ENCODE results near the gene KCTD1.

DNA sequence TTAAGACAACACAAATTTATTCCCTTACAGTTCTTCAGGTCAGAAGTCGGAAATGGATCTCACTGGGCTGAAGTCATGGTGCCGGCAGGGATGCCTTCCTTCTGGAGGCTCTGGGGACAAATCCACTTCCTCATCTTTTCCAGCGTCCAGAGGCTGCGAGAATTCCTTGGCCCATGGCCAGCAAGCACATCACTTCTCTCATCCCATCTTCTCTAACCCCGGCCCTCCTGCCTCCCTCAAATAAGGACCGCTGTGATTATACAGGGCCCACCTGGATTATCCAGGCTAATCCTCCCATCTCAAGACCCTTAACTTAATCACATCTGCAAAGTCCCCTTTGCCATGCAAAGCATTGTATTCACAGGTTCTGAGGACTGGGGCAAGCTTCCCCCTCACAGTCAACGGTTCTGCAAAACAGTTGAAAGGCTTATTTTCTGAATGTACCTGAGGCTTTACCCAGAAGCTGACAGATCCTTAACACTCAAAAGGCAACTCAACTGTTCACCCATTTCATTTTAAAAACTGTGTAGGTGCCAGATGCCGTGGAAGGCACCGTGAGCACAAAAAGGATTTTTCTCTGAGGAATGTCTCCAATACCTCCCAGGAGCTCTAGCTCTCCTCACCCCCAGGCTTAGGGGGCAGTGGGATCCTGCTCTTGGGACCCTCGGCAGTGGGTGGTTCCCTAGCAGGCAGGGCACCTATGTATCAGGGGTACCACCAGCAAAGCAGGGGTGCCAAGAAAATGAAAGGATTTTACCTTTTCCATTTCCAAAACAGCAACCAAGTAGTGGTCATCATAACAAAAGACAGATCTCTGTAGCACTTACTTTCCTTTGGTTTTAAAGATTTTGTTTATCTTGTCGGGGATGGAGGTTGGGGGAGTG is 84.0 kb downstream of the KCTD1 start:
- TF ChIP-seq, protein P1, sequence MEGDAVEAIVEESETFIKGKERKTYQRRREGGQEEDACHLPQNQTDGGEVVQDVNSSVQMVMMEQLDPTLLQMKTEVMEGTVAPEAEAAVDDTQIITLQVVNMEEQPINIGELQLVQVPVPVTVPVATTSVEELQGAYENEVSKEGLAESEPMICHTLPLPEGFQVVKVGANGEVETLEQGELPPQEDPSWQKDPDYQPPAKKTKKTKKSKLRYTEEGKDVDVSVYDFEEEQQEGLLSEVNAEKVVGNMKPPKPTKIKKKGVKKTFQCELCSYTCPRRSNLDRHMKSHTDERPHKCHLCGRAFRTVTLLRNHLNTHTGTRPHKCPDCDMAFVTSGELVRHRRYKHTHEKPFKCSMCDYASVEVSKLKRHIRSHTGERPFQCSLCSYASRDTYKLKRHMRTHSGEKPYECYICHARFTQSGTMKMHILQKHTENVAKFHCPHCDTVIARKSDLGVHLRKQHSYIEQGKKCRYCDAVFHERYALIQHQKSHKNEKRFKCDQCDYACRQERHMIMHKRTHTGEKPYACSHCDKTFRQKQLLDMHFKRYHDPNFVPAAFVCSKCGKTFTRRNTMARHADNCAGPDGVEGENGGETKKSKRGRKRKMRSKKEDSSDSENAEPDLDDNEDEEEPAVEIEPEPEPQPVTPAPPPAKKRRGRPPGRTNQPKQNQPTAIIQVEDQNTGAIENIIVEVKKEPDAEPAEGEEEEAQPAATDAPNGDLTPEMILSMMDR (IDR thresholded peaks at IDR 0.05) = no peak
- TF ChIP-seq POLR2A (IDR thresholded peaks at IDR 0.05) = no peak

Measured in ovary (tissue), 3 donors.